HT1080 (cell line): ENCODE results near the gene PKDCC. TPM values are rescaled to one million over a fixed set of nuclear protein-coding genes. Genes with fewer than 3 reads are reported as not detected.

ENCODE experiments used
- DNase-seq: peaks from one replicate; pipeline ENCODE4 v3.0.0-alpha.2; 2015; ENCODE audit warnings: low read depth
- total RNA-seq: library from RNA; depleted of rRNA; stranded (reverse); fragments of >200 nt; shearing (Covaris generic); gene quantifications from 2 replicates; pipeline ENCODE4 v1.2.3, GENCODE V29; 2014

Gene PKDCC
- total RNA-seq, 1 experiment from 2014 or later = 5.4 TPM

DNA sequence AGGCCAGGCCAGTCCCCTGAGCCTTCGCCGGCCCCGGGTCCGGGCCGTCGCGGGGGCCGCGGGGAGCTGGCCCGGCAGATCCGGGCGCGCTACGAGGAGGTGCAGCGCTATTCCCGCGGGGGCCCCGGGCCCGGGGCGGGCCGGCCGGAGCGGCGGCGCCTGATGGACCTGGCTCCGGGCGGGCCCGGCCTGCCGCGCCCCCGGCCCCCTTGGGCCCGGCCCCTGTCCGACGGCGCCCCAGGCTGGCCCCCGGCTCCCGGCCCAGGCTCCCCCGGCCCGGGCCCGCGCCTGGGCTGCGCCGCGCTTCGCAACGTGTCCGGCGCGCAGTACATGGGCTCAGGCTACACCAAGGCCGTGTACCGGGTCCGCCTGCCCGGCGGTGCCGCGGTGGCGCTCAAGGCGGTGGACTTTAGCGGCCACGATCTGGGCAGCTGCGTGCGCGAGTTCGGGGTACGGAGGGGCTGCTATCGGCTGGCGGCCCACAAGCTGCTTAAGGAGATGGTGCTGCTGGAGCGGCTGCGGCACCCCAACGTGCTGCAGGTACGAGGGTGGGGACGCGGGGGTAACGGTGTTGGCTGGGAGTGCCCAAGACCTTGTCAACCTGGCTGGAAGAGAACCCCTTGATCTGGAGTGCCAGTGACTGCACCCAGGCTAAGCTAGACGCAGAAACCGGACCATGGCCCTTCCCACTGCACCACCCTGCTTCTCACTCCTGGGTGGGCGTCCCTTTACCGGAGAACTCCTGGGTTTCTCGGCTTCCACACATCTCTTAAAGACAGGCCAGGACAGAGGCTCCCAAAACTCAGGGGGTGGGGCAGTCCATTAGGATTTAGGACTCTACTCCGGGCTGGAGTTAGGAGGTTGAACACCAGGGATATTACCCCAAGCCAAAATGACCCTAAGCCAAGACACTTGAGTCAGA, 739 bp downstream of the PKDCC start:
- DNase-seq = no peak

DNA sequence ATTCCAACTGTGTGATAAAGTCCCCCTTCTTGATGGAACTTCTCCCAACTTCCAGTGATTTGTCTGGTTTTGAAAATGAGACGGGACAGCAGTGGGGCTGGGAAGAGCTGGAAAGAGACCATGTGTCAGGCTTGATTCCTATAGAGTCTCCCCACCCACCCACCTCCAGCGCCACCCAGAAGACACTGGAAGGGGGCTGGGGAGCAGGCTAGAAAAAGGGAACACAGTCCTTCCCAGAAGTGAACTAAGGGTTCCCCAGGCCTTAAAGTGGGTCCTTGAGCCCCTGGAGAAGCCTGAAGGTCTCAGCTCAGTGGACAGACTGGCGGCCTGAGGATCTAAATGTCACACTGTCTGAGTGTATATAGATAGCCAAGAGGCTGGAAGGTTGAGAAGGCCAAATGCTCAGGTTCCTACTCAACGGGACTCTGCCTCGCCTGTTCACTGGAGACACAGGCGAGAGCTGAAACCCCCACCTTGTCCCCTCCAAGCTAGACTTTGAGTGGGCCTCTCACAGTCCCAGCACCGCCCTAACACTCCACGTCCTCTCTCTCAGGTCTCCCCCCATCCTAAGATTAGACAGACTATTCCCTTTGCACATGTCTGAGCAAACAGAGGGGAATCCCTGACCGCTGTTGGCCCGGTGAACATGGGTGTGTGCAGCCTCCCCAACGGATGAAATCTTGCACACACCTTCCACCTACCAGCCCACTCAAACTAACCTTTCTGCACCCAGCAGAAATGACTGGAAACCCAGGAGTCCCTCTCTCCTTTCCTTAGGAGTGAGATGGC, 1.6 kb downstream of the PKDCC start:
- DNase-seq = no peak

- no peak for DNase-seq
These were observed 2.3 kb downstream of the PKDCC start for GRCh38 chr2:42050010-42050702.

DNA sequence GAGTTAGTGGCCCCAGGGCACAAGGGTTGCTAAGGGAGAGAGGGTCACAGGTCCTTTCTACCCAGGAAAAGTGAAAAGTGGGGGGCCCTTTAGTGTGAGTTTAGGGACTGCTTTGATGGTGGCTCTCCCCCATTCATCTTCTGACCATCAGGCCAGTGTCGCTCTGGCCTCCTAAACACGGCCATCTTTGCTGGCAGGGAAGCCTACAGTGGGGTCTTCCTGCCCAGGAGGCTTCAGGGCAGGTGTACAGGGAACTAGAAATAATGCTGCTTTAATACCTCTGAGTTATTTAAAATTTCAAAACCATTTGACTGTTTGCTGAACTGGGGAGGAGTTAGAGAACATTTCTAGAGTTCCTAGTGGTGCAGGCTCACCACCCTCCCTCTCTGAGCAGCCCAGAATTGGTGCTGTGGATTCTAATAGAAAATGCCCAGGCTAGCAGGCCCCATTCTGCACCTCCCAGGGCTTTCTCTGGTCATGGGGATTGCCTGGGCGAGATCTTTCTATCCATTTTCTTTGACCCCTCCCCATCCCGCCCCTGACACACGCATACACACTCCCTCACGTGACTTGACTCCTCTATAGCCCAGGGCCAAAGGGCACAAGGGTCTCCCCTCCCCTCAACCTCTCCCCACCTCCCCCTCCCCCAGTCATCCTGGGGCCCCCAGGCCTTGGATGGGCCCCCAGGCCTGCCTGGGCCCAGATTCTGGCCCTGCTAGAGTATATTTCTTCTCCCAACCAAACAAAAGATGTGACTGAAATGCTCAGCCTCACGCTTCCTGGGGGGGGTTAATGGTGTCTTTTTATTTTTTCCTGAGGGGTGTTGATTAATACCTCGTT, 3.1 kb downstream of the PKDCC start:
- no peak for DNase-seq

GRCh38 chr2:42051543-42052235, 3.9 kb downstream of the PKDCC start:
- DNase-seq = no peak

- no peak for DNase-seq
These were observed 5.1 kb downstream of the PKDCC start for GRCh38 chr2:42052702-42053481.

DNA sequence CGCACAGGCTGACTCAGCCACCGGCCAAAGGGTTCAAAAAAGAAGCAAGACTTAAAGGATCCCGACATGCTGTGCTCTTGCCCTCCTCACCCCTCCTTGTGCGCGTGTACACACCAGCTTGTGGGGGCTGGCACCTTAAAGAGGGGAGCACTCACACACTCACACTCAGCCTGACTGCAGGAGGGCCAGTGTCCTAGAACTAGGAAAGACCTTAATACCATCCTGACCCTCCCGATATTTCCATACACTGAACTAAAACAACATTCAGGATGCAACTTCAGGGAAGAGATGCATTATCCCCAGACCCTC, 5.6 kb downstream of the PKDCC start:
- DNase-seq = no peak

DNA sequence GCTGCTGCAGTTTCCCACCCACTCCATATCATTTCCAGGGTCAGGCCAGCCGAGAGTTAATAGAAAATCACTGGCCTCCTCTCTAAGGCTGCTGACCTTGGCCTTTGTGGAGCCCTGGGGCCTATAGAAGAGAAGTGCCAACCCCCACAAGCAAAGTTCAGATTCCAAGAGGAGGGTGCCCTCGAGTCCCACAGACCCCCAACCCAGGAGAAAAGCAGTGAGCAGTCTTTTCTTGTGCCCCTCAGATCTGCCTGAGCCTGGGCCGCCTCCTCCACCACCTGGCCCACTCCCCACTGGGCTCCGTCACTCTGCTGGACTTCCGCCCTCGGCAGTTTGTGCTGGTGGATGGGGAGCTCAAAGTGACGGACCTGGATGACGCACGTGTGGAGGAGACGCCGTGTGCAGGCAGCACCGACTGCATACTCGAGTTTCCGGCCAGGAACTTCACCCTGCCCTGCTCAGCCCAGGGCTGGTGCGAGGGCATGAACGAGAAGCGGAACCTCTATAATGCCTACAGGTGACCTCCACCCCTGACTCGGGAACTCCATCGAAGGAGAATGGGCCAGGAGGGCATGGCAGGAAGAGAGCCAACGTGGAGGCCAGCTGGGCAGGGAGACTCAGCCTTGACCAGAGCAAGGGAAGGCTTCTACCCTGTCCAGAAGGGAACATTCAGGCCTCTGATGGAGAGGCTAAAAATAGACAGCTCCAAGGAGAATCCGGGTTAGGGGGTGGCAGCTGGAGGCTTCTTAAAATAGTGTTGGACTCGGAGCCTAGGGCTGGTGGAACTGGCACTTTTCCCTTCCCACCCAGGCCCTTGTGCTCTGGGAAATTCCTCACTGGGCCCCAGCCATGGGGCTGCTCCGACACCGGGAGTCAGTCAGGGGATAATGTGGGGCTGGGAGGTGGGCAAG, 6.2 kb downstream of the PKDCC start:
- DNase-seq = no peak

DNA sequence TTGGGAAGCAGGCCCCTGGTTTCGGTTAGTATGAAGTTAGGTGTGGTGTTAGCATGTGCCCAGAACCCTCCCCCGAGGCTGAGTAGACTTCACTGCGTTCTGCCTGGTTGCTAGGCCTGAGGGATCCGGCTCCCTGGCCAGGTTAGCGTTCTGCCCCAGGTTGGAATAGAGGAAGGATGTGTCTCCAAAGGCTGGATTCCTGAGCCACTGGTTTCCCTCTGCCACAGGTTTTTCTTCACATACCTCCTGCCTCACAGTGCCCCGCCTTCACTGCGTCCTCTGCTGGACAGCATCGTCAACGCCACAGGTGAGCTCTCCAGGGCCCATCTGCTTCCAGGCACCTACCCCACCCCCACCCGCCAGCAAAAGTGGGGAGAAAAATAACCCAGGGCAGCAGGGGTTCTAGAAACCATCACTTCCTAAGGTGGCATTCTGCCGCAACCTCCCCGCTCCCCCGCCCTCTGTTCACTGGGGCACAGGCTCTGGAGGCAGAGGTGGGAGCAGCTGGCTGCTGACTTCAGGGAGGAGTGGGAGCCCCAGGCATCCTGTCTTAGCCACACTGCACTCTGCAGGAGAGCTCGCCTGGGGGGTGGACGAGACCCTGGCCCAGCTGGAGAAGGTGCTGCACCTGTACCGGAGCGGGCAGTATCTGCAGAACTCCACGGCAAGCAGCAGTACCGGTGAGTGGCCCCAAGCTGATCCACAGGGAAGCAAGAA, 7.1 kb downstream of the PKDCC start:
- DNase-seq = no peak

- no peak for DNase-seq
These were observed 8.0 kb downstream of the PKDCC start for GRCh38 chr2:42055573-42056514.

DNA sequence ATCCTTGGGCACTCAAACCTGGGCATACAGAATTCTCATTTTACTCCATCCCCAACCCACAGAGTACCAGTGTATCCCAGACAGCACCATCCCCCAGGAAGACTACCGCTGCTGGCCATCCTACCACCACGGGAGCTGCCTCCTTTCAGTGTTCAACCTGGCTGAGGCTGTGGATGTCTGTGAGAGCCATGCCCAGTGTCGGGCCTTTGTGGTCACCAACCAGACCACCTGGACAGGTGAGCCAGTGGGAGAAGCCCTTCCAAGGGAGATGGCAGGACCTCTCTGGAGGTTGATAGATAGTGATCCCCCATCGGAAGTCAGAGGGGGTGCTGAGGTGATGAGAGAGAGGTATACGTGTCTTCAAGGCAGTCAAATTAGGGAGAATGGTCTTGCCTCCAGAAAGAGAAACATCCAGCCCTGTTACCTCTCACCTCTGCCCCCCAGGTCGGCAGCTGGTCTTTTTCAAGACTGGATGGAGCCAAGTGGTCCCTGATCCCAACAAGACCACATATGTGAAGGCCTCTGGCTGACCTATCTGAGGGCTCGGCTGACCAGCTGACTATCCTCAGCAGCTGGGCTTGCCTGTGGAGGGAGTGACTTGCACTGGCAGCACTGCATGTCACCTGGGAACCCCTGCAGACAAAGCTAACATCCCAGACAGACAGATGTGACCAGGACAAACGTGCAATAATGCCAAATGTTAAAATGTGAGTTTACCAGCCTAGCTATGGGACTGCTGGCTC, 9.5 kb downstream of the PKDCC start:
- DNase-seq = no peak

GRCh38 chr2:42057902-42058450, 10.2 kb downstream of the PKDCC start:
- no peak for DNase-seq

GRCh38 chr2:42059261-42059898, 11.6 kb downstream of the PKDCC start:
- no peak for DNase-seq

GRCh38 chr2:42060028-42060427, 12.2 kb downstream of the PKDCC start:
- DNase-seq = no peak
